Jurkat, Clone E6-1 (cell line): ENCODE measurements around the gene CNDP1.

ENCODE experiments used
- DNase-seq: peaks from one replicate; pipeline ENCODE4 v3.0.0-alpha.2; 2011; ENCODE audit warnings: low read depth, low spot score
- H3K4me3 ChIP-seq: 2 replicates; pipeline ENCODE4 v1.5.1; 2011; ENCODE audit warnings: mild to moderate bottlenecking, low read length, control low read depth, moderate library complexity

CNDP1 gene

GRCh38 chr18:74633652-74634352 lies 99.5 kb downstream of the CNDP1 start:
- no peak for DNase-seq
- no peak overlapping the region for H3K4me3 ChIP-seq

- DNase-seq, result no peak
- no peak overlapping the region for H3K4me3 ChIP-seq
Observed at GRCh38 chr18:74635224-74635975, 101.1 kb downstream of the CNDP1 start.
